Measurements from ENCODE around the gene P2RY12. TPM values are rescaled to one million over a fixed set of nuclear protein-coding genes. Genes with fewer than 3 reads are reported as not detected.

P2RY12 gene
- total RNA-seq, 2 donors from 2014 or later = 1.4 to 1.5 TPM

DNA sequence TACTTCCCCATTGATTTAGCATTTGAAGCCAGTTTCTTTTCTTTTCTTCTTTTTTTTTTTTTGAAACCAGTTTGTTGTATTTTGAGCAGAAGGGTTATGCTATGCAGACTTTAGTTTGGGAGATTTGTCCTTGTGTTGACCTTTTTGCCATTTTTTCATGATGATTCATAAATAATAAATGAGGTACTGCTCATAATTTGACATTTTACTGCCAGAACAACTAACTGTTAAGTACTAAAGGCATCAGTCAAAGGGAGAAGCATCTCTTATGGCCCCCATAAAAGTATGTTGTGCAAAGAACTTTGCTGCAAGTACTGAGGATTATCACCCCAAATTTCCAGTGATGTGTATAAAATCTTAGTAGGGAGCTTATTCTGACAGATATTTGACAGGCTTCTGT, 66.2 kb downstream of the P2RY12 start:
- Histone ChIP-seq H3K27ac (no peak overlapping the region), H3K27me3 (no peaks in the 10 kb centered on the region), H3K4me3 (no peak overlapping the region), H3K36me3 (no peaks in the 10 kb centered on the region), H3K9me3 (no peaks in the 10 kb centered on the region), H3K4me1 (no peaks in the 10 kb centered on the region)
- no peak for DNase-seq (ENCODE audit: low spot score)
- TF ChIP-seq, protein P1, sequence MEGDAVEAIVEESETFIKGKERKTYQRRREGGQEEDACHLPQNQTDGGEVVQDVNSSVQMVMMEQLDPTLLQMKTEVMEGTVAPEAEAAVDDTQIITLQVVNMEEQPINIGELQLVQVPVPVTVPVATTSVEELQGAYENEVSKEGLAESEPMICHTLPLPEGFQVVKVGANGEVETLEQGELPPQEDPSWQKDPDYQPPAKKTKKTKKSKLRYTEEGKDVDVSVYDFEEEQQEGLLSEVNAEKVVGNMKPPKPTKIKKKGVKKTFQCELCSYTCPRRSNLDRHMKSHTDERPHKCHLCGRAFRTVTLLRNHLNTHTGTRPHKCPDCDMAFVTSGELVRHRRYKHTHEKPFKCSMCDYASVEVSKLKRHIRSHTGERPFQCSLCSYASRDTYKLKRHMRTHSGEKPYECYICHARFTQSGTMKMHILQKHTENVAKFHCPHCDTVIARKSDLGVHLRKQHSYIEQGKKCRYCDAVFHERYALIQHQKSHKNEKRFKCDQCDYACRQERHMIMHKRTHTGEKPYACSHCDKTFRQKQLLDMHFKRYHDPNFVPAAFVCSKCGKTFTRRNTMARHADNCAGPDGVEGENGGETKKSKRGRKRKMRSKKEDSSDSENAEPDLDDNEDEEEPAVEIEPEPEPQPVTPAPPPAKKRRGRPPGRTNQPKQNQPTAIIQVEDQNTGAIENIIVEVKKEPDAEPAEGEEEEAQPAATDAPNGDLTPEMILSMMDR (IDR thresholded peaks at IDR 0.05) = no peak

GRCh38 chr3:151316267-151316991, 68.1 kb downstream of the P2RY12 start, which contains the start of gene GPR87:
GPR87 (minus strand) TSS chr3:151316820; CDS start chr3:151300100, 16,720 bp downstream.
- no peaks in the 10 kb centered on the region for H3K4me1 ChIP-seq
- TF ChIP-seq, protein P1 (IDR thresholded peaks at IDR 0.05) = no peak
- no peak within 1 kb of the TSS for H3K4me3 ChIP-seq
- H3K27ac ChIP-seq = no peak within 1 kb of the TSS
- no peaks in the 10 kb centered on the region for H3K9me3 ChIP-seq
- no peaks in the 10 kb centered on the region for H3K36me3 ChIP-seq
- DNase-seq (ENCODE audit: low spot score) = no peak
- H3K27me3 ChIP-seq = no peaks in the 10 kb centered on the region

- Histone ChIP-seq H3K4me1 (no peaks in the 10 kb centered on the region), H3K36me3 (no peaks in the 10 kb centered on the region), H3K9me3 (no peaks in the 10 kb centered on the region), H3K27me3 (no peaks in the 10 kb centered on the region), H3K4me3 (no peak overlapping the region), H3K27ac (no peak overlapping the region)
- DNase-seq (ENCODE audit: low spot score) = no peak
- TF ChIP-seq, protein P1 (IDR thresholded peaks at IDR 0.05) = no peak
Measured at GRCh38 chr3:151315846-151316245, 68.7 kb downstream of the P2RY12 start.

DNA sequence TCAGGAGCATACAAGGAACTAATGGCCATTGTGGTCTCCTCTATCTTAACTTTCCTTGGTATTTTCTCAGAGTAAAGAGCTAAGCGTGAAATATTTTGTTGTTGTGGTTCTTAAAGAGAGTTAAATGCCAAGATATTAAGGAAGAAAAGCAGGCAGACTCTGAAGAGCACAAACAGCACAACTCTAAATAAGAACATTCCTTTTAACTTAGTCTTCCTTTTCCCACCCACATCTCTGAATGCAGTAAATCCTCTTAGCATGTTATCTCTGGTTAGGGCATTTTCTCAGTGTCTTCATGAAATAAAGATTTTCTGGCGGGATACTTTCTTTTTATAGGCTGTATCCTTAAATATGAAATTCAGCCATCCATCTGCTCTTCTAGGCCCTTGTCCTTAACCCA, 69.4 kb downstream of the P2RY12 start:
- Histone ChIP-seq H3K27me3 (no peaks in the 10 kb centered on the region), H3K36me3 (no peaks in the 10 kb centered on the region), H3K27ac (no peak overlapping the region), H3K9me3 (no peaks in the 10 kb centered on the region), H3K4me3 (no peak overlapping the region), H3K4me1 (no peaks in the 10 kb centered on the region)
- TF ChIP-seq, protein P1 (IDR thresholded peaks at IDR 0.05) = no peak
- DNase-seq (ENCODE audit: low spot score) = no peak

DNA sequence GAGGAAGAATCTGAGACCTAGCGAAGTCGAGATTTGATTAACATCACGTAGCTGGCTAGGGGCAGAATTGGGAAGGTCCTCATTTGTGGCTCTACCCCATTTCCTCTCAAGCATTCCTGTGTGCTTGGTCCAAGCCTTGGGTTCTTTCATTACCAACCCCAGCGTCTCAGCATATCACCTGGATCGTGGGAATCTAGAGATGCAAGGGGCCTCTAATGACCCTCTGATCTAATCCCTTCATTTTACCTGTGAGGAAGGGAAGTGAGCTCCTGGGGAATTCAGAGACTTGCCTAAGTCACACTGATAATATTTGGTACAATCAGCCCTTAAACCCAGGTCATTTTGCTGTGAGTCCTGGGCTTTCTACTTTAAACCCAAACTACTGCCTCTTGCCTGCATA, 70.0 kb downstream of the P2RY12 start:
- no peak for DNase-seq (ENCODE audit: low spot score)
- no peaks in the 10 kb centered on the region for H3K27me3 ChIP-seq
- TF ChIP-seq, protein P1 (IDR thresholded peaks at IDR 0.05) = no peak

GRCh38 chr3:151314137-151314536, 70.4 kb downstream of the P2RY12 start:
- TF ChIP-seq, protein P1 (IDR thresholded peaks at IDR 0.05) = no peak
- Histone ChIP-seq H3K4me3 (no peak overlapping the region), H3K4me1 (no peaks in the 10 kb centered on the region), H3K9me3 (no peaks in the 10 kb centered on the region), H3K36me3 (no peaks in the 10 kb centered on the region), H3K27me3 (no peaks in the 10 kb centered on the region), H3K27ac (no peak overlapping the region)
- DNase-seq (ENCODE audit: low spot score) = no peak

More for the DNA sequence above, 70.0 kb downstream of the P2RY12 start:
- Histone ChIP-seq H3K27ac (no peak overlapping the region), H3K36me3 (no peaks in the 10 kb centered on the region), H3K4me1 (no peaks in the 10 kb centered on the region), H3K4me3 (no peak overlapping the region), H3K9me3 (no peaks in the 10 kb centered on the region)
